ENCODE results near the gene PC.

The PC gene

GRCh38 chr11:66951135-66951534 lies 7.0 kb downstream of the PC start:
- DNase-seq, result no peak

DNA sequence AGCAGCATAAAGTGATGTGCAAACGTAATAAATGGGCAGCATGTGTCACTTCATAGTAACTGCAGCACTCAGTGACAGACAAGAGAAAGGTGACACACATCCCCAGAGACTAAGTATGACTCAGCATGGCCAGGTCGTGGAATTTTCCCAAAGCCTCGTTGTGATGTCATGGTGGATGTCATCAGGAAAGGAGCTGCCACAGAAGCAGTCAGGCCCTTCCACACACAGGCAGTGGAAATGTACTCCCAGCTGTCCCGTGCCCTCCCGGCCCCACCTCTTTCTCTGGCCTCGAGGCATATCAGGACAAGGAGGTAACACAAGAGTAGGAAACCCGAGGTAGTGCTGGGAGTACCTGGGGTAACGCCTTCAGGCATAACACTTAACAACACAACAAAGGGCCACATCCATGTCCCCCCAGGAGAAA lies 8.1 kb downstream of the PC start:
- peak; percentile 75 for DNase-seq

- no peak for DNase-seq
Observed at GRCh38 chr11:66938582-66939135, 19.5 kb downstream of the PC start.

DNA sequence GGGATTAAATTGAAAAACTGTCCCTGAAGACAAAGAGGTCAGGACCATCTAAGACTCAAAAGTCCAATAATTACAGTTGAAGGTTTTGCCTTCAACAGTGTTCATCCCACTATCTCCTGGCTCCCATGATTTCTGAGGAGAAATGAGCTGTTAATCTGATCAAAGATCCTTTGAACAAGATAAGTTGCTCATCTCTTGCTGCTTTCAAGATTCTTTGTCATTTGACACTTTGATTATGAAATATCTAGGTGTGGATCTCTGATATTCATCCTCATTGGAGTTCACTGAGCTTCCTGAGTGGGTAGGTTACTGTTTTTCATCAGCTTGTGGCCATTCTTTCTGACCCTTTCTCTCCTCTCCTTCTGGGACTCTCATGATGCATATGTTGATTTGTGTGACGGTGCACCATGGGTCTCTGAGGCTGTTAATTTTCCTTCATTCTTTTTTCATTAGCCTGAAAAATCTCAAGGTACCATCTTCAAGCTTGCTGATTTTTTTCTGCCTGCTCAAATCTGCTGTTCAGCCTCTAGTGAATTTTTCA lies 20.9 kb downstream of the PC start:
- DNase-seq, result no peak

GRCh38 chr11:66936311-66936711 lies 21.9 kb downstream of the PC start:
- peak; percentile 37 for DNase-seq

DNA sequence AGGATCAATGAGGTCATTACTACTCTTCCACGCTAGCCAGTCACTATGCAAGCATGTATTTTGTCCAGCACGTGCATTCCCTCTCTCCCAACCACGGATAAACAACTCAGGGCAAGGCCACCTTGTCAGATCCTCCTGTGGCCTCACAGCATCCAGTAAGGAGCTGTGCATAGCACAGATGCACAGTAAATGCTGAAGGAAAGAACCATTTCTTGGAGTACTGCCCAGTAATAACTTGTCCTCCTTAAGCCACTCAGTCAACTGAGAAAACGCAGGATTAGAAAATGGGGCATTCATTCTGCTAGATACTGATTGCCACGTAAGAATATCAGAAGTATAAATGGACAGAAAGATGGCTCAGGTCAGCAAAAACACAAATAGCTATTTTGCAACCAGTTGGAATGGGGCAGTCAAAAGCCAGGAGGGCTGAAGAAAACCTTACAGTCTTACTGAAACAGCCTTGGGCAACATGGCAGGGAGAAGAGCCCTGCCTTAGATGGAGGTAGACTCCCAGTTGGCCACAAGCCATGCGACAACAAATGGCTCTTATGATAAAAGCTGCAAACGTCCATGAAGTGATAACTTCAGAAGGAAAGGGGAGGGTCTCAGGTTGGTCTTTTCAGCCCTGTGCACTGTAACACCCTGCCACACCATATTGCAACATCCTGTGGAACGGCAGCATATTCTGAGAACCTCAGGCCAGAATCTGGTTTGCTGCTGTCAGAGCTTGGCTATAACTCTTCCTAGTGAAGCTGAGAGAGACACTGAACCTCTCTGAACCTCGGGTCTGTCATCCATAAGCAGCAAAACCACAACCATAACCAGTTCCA lies 23.0 kb downstream of the PC start:
- DNase-seq, result no peak

- no peak for DNase-seq
Observed at GRCh38 chr11:66933531-66933930, 24.7 kb downstream of the PC start.

DNA sequence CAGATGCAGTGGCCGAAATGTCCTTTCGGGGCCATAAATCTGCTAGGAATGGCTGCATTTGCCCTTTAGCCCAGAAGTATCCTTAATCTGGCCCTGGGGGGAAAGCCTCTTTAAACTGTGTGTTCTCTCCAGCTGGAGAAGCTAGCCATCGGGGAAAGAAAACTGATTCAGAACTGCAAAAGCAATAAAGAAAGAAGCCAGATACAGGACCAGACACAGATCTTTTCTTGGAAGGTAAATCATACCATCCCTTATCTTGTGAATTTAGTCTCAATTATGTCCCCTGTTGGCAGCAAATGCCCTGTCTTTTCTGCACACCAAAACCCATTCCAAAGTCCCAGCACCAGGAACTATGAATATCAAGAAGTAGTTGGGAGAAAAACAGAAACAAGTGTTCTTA lies 25.6 kb downstream of the PC start:
- no peak for DNase-seq

DNA sequence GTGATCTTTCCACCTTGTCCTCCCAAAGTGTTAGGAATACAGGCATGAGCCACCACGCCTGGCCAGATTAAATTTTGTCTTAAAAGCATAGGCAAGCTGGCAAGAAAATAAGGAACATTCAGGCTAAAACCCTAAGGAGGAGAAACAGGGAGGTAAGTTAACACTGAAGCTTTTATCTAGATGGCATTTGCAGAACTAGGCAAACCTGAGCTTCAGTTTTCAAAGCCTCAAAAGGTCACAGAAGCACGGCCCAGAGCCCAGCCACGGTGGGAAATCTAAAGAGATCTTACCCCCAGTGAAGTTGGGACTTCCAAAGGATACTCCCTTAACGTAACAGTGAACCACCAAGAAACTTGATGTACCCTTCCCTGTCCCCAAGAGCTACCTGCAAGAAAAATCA lies 28.4 kb downstream of the PC start:
- DNase-seq, result no peak

DNA sequence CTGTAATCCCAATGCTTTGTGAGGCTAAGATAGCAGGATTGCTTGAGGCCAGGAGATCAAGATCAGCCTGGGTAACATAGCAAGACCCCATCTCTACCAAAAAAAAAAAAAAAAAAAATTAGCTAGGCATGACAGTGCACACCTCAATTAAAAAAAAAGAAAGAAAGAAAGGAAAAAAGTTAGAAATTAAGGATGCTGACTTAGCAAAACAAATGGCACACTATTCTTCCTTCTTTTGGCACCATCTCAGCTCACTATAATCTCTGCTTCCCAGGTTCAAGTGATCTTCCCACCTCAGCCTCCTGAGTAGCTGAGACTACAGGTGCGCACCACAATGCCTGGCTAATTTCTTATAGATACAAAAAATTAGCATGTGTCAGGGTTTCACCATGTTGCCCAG lies 33.9 kb downstream of the PC start:
- DNase-seq, result no peak

- no peak for DNase-seq
Observed at GRCh38 chr11:66922551-66922950, 35.6 kb downstream of the PC start.

DNA sequence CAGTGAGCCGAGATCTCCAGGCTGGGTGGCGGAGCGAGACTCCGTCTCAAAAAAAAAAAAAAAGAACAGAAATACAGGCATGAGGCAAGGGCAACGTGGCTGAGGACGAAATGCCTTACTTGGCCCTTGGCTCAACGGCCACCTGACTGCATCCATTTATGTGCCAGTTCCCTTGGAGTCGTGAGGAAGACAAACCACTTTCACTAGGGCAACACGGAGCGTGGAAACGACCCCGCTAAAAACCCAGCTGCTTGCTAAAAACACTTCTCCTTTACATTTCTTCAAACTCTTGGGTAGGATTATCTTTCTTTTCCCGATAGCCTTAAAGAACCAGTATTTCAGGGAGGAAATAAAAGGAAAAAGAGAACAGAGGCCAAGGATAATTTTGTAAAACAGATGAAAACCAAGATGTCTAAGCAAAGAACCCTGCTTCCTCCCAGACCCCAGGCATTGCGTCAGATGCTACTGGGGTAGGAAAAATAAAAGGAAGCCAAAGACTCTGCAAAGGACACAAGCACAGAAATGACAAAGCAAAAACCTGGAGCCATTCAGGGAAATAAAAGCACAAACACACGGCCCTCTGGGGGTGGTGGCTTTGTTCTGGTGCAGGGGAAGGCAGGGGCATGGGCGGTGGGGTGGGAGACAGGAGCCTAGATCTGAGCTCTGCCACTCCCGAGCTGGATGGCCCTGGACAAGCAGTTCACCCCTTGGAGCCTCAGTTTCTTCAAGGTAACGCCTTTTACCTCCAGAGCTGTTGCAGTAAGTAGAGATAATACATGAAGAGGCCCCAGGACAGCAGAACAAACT lies 37.0 kb downstream of the PC start:
- no peak for DNase-seq

DNA sequence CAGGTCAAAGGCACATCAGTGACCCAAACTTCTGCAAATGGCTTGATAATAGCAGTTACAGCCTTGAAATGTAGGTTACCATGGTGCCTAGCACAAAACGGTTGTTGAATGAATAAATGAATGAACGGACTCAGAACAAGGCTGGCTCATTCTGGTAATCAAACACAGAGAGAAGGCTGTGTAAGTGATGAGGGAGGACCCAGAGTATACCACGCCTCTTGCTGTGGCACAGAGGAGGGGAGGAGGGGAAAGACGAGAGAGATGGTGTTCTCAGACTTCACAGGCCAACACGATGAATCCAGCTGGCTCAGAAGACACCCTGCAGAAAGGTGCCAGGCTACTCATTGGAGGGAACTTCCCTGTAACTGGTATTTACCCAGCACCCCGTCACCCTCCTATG lies 38.3 kb downstream of the PC start:
- DNase-seq, result no peak

DNA sequence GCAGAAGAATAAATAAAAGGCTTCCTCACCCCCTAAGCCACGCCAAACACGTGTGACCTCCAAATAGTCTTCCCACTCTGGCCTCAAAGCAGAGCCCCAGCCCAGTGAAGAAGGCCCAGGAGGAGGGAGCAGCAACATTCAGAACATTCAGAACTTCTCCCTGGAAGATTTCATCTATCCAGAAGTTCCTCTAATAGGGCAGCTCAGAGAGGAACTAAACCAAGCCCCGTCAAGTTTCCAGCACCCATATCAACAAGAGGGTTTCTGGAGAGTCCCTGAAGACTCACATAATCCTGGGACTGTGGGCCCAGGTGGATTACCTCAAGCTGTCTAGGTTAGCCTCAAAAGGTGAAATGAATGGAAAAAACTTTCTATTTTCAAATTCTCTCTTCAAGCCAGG lies 39.4 kb downstream of the PC start:
- DNase-seq, result no peak

DNA sequence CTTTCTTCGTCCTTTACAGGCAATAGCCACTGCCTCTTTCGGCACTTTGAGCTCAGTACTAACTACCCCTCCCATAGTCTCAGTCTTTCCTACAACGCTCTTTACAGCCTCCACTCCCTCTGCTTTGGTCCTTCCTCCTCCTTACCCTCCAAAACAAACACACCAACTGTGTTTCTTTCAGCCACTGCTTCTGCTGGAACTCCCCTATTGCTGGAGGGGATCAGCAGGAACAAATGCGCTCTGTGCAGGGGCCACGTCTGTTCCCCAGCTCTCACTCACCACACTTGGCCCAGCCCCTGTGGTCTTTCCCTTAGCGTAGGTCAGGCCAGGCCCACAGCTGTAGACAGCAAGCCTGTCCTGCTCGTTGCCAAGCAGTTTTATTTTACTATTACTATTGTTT lies 42.3 kb downstream of the PC start:
- DNase-seq, result no peak

DNA sequence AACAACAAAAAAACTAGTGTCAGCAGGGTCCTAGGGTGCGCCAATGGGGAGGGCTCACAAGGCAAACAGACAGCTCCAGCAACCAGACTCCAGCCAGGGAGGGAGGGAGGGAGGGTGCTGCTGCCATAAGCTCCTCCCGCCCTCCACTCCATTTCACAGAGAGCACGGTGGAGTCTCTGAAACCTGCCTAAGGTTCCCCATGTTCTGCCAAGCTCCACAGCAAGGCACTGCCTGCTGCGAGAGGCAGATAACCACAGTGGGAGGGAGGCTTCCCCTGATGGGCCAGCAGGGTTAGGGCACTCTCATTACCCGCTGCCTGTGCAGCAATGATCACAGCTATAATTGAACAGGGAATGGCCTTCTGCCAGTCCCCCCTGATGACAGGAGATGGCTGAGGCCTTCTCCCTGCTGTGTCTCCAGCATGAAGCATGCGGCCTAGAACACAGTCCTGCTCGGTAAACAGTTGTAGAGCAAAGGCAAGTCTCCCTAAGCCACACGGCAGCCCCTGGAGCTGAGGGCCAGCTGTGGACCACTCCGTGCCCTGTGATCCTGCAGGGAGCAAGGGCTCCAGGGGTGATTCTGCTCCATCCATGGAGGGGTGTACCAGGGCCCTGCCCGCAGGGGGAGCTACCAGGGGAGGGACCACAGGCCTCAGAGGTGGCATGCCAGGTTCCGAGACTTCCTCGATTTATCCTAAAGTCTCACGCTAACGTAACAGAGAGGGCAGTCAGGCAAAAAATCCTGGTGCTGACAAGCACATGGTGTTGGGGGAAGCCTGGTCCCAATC lies 42.9 kb downstream of the PC start:
- DNase-seq, result no peak

GRCh38 chr11:66914505-66914904 lies 43.7 kb downstream of the PC start:
- no peak for DNase-seq

DNA sequence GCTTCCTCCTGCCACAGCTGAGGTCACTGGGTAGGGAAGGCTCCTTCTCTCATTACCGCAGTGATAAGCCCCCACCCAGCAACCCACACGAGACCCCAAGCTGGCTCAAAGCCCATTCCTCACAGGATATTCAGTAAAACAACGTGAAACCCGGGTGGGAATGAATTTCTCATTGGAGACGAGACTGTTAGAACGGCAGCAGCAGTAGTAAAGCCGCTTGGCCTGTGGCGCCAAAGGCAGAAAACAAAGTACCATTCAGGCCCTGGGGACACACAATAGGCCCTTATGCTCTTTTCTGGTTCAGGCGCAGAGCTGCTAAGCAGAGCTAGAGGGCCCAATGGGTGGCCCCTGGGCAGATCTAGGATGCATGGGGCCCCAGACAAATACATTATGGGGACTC lies 45.3 kb downstream of the PC start:
- no peak for DNase-seq

DNA sequence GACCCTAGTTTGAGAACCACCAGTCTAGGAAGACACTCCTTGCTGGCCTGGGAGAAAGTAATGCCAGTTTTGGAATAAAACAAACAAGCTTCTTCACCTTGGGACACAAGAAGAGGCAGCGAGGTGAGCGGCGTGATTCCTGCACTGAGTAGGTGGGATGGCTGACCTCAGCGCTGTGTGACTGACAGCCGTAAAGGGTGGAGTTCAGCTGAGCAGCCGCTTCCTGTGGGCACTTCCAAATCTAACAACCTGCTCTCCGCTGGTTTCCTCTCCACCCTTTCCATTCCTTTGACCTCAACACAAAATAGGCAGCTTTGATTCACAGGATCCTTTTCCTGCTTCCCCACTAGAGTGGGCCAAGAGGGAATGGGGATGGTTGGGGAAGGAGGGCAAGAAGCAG lies 45.8 kb downstream of the PC start:
- no peak for DNase-seq

DNA sequence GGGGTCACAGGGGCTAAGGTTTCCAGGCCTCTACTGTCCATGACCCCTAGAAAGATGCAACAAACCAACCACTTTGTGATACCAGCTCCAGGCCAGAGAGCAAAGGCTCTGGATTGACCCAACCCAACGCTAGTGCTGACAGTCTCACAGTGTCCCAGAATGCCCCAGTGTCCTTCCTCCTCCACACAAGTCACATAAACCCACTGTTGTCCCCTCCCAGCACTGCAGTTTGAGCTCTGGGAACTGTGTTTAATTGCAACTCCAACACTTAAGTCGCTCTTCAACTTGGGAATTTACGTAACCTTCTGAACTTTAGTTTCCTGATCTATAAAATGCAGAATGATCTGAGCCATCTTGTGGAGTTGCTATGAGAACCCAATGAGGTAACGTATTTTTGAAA lies 47.5 kb downstream of the PC start:
- no peak for DNase-seq

- no peak for DNase-seq
Observed at GRCh38 chr11:66910016-66910415, 48.2 kb downstream of the PC start.

DNA sequence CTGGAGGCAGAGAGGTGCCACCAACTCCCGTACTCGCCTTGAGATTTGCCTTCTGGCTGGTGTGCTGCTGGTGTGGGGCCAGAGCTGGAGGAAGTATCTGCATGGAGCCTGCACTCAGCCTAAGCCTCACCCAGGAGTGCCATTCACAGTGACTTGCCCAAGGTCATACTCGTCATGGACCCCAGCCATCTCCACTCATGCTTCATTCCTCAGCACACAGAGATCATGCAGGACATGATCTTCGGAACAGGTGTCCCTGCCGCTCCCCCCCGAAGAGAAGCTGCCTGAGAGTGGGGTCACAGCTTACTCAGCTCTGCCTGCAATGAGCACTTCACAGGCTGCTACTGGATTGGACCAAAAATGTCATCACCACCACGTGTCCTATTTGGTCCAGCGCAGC lies 49.0 kb downstream of the PC start:
- DNase-seq, result no peak

Measured in HCEC 1CT (cell line).